BE2C (cell line): ENCODE measurements around the gene PELI3.

ENCODE experiments used
- DNase-seq: peaks from one replicate; pipeline ENCODE4 v3.0.0-alpha.2; 2020
- H3K27me3 ChIP-seq: fragments of 250-450 bp; sonication (Bioruptor Pico); 2 replicates; pipeline ENCODE4 v1.5.1; 2020; ENCODE audit warnings: mild to moderate bottlenecking
- H3K36me3 ChIP-seq: fragments of 250-450 bp; sonication (Bioruptor Pico); 2 replicates; pipeline ENCODE4 v1.5.1; 2020; ENCODE audit warnings: mild to moderate bottlenecking
- H3K4me1 ChIP-seq: fragments of 250-450 bp; sonication (Bioruptor Pico); 2 replicates; pipeline ENCODE4 v1.5.1; 2020
- H3K4me3 ChIP-seq: 2 replicates; pipeline ENCODE4 v1.5.1; 2011; ENCODE audit warnings: low read depth, low read length
- H3K9me3 ChIP-seq: fragments of 250-450 bp; sonication (Bioruptor Pico); 2 replicates; pipeline ENCODE4 v1.5.1; 2020
- TF ChIP-seq, protein P1 (sequence below): IDR thresholded peaks from 2 replicates; pipeline ENCODE4 v1.5.1; 2012; ENCODE audit warnings: mild to moderate bottlenecking, low read depth, low read length

Gene PELI3

DNA sequence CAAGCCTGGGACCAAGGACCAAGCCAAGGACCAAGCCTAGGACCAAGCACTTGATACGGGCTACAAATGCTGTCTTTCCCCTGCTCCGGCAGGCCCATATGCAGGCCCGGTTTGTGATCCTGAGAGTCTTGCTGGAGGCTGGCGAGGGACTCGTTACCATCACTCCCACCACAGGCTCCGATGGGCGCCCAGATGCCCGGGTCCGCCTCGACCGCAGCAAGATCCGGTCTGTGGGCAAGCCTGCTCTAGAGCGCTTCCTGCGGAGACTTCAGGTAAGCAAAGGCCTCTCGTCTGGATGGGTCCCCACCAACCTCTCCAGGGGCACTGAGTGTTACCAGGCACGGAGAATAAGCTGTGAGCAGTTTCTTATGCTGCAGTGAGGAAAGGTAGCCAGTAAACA is 30.5 kb downstream of the PELI3 start:
- H3K27me3 ChIP-seq: no peaks in the 10 kb centered on the region
- H3K4me3 ChIP-seq: no peak overlapping the region
- TF ChIP-seq, protein P1, sequence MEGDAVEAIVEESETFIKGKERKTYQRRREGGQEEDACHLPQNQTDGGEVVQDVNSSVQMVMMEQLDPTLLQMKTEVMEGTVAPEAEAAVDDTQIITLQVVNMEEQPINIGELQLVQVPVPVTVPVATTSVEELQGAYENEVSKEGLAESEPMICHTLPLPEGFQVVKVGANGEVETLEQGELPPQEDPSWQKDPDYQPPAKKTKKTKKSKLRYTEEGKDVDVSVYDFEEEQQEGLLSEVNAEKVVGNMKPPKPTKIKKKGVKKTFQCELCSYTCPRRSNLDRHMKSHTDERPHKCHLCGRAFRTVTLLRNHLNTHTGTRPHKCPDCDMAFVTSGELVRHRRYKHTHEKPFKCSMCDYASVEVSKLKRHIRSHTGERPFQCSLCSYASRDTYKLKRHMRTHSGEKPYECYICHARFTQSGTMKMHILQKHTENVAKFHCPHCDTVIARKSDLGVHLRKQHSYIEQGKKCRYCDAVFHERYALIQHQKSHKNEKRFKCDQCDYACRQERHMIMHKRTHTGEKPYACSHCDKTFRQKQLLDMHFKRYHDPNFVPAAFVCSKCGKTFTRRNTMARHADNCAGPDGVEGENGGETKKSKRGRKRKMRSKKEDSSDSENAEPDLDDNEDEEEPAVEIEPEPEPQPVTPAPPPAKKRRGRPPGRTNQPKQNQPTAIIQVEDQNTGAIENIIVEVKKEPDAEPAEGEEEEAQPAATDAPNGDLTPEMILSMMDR: no peak
- no peaks in the 10 kb centered on the region for H3K9me3 ChIP-seq
- peaks cover 7% of the 10 kb centered on the region; the same call in 1 of the 2 replicates for H3K36me3 ChIP-seq
- H3K4me1 ChIP-seq: no peaks in the 10 kb centered on the region
- no peak for DNase-seq

GRCh38 chr11:66498506-66498905 is 31.8 kb downstream of the PELI3 start:
- H3K27me3 ChIP-seq: no peaks in the 10 kb centered on the region
- DNase-seq: no peak
- H3K4me1 ChIP-seq: no peaks in the 10 kb centered on the region
- no peak overlapping the region for H3K4me3 ChIP-seq
- no peaks in the 10 kb centered on the region for H3K9me3 ChIP-seq
- TF ChIP-seq, protein P1: no peak
- H3K36me3 ChIP-seq: peaks cover 7% of the 10 kb centered on the region; the same call in 1 of the 2 replicates

DNA sequence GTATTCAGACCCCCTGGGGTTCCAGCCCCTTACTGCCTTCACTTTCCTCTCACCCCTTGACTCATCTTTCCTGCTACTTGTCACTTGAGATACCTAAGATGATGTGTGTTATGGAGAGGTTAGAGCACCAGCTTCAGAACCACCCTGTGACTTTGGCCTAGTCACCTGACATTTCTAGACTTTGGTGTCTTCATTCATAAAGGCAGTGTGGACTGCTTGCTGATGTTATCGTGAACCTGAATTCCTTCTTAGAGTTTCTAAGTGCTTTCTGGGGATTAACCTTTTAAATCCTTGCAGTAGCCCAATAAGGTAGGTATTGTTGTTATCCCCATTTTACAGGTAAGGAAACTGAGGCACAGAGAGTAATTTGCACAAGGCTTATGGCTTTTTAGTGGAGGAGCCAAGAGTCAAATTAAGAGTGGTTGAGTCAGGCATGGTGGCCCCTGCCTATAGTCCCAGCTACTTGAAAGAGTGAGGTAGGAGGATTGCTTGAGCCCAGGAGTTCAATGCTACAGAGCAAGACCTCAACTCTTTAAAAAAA is 38.6 kb downstream of the PELI3 start:
- no peak overlapping the region for H3K4me3 ChIP-seq
- H3K9me3 ChIP-seq: no peaks in the 10 kb centered on the region
- no peaks in the 10 kb centered on the region for H3K36me3 ChIP-seq
- no peaks in the 10 kb centered on the region for H3K27me3 ChIP-seq
- no peak for DNase-seq
- H3K4me1 ChIP-seq: no peaks in the 10 kb centered on the region
- TF ChIP-seq, protein P1: no peak

DNA sequence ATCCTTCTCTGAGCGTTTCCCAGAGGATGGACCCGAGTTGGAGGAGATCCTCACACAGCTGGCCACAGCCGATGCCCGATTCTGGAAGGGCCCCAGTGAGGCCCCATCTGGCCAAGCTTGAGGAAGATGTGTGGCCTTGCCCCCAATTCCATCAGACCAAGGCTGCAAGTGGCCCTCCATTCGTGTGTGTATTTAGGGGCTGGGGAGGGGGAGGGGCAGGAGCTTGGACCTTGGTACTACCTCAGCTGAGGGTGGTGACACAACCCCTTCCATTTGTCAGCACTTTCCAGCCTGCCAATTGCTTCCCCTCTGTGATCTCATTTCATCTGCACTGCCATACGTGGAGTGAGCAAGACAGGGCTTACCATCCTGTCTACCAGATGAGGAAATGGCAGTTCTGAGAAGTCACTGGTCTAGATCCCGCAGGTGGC is 42.4 kb downstream of the PELI3 start:
- Histone ChIP-seq H3K9me3 (no peaks in the 10 kb centered on the region), H3K4me3 (no peak overlapping the region), H3K36me3 (peaks cover 7% of the 10 kb centered on the region), H3K4me1 (no peaks in the 10 kb centered on the region), H3K27me3 (no peaks in the 10 kb centered on the region)
- TF ChIP-seq, protein P1: no peak
- DNase-seq: no peak

- no peaks in the 10 kb centered on the region for H3K27me3 ChIP-seq
- H3K4me1 ChIP-seq: no peaks in the 10 kb centered on the region
- H3K9me3 ChIP-seq: no peaks in the 10 kb centered on the region
- H3K4me3 ChIP-seq: peak within 1 kb of the TSS; percentile 100
- DNase-seq: peak; percentile 91
- TF ChIP-seq, protein P1: no peak
- H3K36me3 ChIP-seq: peaks cover 9% of the 10 kb centered on the region
These were observed 43.7 kb downstream of the PELI3 start, which contains the start of gene BBS1 for GRCh38 chr11:66510271-66510989. Gene BBS1, plus strand, starts transcription at chr11:66510635. Its CDS starts 25 bp downstream, at chr11:66510660.

- Histone ChIP-seq H3K9me3 (no peaks in the 10 kb centered on the region), H3K4me1 (no peaks in the 10 kb centered on the region), H3K4me3 (peak overlapping the region; percentile 100), H3K36me3 (peaks cover 9% of the 10 kb centered on the region), H3K27me3 (no peaks in the 10 kb centered on the region)
- TF ChIP-seq, protein P1: no peak
- DNase-seq: no peak
These were observed 44.3 kb downstream of the PELI3 start for GRCh38 chr11:66510990-66511339.
